GM12891 (cell line): ENCODE data around the gene MUC5AC.

Experiments
- PAX5 ChIP-seq: IDR thresholded peaks from 2 replicates; pipeline ENCODE4 v1.6.1; 2011; ENCODE audit warnings: low read length, moderate library complexity, mild to moderate bottlenecking; ENCODE audit not compliant: insufficient read depth, severe bottlenecking
- POLR2A ChIP-seq: IDR thresholded peaks from 2 replicates; pipeline ENCODE4 v1.6.1; 2011; ENCODE audit warnings: low read depth, low read length, control low read depth
- POLR2AphosphoS5 ChIP-seq: IDR thresholded peaks from 2 replicates; pipeline ENCODE4 v1.6.1; 2011; ENCODE audit warnings: low read depth, low read length, control low read depth
- POU2F2 ChIP-seq: IDR thresholded peaks from 2 replicates; pipeline ENCODE4 v1.6.1; 2011; ENCODE audit warnings: low read depth, mild to moderate bottlenecking, control low read depth, low read length, moderate library complexity
- SPI1 ChIP-seq: IDR thresholded peaks from 2 replicates; pipeline ENCODE4 v1.6.1; 2011; ENCODE audit warnings: low read depth, low read length, control low read depth
- TAF1 ChIP-seq: IDR thresholded peaks from 2 replicates; pipeline ENCODE4 v1.6.1; 2011; ENCODE audit warnings: low read depth, low read length, control low read depth

DNA sequence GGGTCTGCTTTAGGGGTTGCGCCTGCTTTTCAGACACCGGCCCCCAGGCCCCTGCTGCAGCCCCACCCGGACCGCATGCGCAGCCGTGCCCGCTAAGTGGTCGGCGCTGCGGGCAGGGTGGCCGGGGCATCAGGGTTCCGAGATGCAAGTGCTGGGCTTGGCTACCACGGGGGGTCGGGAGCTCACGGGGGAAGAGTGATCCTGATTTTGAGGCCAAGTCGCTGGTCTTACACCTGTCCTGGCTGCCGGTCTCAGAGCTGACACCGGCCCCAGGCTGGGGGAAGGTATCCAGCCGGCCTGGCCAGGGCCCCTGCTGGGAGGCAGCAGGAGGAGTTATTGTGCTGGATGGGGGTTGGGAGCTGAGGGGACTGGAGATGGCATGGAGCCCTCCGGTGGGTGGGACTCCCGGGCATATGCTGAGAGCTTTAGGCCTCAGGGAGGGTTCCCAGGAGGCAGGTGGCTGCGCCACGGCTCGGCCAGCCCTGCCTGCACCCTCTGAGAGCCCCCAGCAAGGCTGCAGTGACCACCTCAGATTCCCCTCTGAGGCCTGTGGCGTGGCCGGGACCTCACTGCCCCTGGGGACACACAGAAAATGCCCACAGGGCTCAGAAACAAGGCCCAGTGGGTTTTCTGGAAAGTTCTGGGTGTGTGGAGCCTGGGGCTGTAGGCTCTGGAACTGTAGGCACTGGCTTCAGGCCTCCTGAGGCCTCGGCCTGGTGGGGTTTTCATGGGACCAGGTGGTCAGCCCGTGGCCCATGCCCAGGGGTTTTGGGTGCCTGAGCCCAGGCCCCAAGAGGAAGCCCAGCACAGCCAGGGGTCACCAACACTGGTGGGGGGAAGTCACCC, 4.4 kb upstream of the MUC5AC start:
- TF ChIP-seq POLR2A = no peak
- TF ChIP-seq TAF1 = no peak
- TF ChIP-seq POU2F2 = no peak
- TF ChIP-seq POLR2AphosphoS5 = no peak
- no peak for TF ChIP-seq PAX5
- no peak for TF ChIP-seq SPI1
